Activated CD4-positive, alpha-beta T cell treated with anti-CD3 and anti-CD28 coated beads, Interleukin-2, amount 50 U/mL, for 1 hour (primary cell): ENCODE data around the gene NEURL4.

Source experiments
- DNase-seq: peaks from one replicate; pipeline ENCODE4 v3.0.0-alpha.2; 2020

Gene NEURL4

DNA sequence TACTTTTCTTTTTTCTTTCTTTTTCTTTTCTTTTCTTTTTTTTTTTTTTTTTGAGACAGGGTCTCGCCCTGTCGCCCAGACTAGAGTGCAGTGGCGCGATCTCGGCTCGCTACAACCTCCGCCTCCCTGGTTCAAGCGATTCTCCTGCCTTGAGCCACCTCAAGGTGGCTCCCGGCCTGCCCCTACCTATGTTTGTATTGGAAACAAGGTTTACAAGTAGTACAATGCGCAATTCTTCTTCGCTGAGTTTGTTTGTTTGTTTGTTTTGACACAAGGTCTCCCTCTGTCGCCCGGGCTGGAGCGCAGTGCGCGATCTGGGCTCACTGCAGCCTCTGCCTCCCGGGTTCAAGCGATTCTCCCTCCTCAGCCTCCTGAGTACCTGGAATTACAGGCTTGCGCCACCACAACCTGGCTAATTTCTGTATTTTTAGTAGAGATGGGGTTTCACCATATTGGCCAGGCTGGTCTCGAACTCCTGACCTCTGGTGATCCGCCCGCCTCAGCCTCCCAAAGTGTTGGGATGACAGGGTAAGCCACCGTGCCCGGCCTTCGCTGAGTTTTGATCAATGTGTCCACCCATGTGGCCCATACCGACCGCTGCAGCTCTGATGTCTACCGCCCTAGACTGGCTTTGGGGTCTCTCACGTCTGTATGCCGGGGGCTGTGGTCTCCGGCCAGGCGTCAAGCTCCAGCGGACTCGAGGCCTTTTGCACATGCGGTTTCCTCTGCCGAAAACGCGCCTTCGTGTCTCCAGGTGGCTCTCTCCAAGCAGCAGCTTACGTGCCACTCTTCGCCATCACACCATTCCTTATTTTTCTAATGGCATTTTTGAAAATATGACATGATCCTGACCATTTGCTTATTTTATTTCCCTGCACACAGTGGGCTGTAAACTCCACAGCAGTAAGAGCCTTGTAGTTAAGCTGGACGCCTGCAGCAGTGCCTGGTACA is 33.6 kb downstream of the NEURL4 start:
- no peak for DNase-seq

DNA sequence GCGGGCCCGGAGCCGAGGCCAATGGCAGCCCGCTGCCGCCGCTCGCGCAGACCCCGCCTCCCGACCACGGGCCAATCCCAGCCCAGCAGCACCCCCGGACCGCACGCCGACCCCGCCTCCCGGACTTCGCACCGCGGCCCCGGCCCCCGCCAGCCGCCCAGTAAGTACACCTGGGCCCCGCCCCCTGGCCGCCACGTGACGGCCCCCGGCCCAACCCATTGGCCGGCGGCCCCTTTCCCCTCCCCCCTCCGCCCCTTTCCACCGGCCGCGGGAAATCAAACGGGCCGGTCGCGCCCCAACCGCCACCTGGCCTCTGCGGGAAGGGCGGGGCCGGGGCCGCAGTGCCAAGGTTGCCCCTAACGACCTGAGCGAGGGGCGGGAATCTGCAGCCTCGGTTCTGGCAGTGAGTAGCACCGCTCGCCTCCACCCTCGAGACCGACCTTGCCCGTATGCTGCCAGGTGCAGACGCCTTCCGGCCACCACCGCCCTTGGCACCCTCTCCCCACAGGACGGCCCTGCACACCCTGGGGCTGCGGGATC is 34.5 kb downstream of the NEURL4 start, which contains the start of gene YBX2:
Gene YBX2, minus strand, starts transcription at position 26 of the 540 bp plus-strand sequence. CDS start 139 bp downstream, outside the sequence.
- peak; percentile 68 for DNase-seq

DNA sequence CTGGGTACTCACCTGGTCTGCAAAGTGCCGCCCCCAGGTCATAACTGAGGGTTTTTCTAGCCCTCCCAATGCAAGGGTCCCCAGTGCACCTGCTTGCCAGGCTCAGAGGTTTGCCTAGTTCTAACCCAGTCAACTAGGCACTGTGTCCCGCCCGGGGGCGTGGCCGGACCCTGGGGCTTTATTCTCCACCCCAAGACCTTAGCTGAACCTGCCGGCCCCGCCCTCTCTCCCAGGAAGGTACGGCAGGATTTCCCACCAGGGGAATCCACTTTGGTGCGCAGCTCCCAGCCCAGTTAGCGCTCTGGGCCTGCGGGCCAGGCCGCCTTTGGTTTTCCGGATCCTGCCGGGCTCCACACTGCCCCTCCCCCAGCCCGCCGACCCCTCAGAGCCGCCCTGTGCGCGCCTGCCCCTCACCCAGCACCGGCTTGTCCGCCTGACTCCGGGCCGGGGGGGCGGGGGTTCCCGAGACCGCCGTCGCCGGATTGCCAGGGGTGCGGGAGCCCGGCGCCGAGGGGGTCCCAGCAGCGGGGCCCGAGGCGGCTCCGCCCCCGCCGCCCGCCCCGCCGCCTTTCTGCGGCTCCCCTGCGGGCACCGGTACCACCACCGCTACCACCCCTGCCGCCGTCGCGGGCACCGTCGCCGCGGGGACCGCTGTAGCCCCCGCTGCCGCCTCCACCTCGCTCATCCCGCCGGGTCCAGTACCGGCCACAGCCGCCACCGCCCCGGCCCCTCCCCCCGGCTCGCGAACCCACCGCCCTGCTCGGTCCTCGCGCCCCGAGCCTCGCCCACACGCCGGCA is 35.1 kb downstream of the NEURL4 start:
- DNase-seq, result no peak

DNA sequence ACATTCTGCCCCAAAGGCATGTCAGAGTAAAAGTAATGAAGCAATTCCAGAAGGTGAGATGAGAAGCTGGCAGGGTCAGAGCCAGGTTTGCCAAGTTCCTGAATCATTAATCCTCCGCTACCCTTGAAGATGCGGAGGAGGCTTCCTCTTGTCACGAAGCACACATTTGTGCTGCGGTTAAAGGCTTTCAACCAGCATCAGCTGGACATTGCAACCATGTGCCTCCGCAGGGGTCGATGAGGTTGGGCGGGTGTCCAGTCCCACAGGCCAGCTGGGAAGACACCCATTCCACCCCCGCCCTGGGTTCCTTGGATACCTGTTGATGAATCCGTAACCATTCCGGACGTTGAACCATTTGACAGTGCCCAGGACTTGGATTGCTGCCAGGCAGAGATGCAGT is 36.0 kb downstream of the NEURL4 start:
- DNase-seq, result no peak

DNA sequence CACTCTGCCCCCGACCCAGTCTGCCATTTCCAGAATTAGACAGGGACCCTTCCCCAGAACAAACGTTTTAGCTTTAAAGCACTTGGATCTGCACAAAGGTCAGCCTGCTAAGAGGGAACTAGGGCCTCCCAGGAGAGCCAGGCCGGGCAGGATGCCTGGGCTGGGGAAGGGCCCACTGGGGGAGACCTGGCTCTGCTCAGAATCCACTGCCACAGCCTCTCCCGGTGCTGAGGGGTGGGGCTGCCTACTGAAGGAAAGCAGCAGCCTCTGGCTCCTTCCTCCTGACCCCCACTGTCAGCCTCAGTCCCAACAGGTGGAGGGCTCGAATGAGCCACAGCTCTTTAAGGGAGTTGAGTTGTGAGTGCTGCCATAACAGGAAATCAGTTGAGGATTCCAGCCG is 36.4 kb downstream of the NEURL4 start:
- no peak for DNase-seq

- no peak for DNase-seq
These were observed 36.9 kb downstream of the NEURL4 start for GRCh38 chr17:7292194-7292593.

DNA sequence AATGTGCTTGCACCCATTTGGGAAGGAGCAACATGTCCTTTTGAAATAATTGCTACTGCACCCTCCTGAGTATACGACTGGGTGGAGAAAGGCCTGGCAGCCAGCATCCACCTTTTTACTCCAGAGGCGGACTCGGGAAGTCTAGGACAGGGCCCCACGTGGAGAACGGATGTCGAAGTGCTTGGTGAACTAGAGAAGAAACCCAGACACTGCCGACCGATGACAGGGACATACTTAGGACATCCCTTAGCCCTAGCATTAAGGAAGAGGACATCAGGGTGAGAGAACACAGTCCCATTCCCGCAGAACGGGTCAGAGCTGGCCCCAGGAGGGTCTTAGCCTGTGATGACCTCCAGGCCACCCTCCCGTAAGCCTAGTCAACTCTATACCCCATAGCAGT is 38.5 kb downstream of the NEURL4 start:
- no peak for DNase-seq

DNA sequence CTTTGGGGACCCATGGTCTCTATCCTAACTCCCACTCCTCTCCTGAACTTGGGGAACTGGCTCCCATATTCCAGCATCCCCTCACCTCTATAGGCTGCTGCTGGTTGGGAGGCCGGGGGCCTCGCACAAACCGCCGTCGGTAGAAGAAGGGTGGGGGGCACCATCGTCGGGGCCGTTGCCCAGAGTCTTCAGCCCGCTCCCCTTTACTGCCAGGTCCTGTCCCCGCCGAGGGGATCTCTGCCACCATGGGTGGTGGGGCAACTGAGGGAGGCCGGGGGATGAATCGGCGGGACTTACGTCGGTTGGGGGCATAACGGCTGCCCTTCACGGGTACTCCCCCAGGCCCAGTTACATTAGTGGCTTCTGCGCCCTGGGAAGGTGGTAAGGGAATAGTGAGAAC is 39.0 kb downstream of the NEURL4 start:
- DNase-seq, result no peak

GRCh38 chr17:7289256-7290032 is 39.7 kb downstream of the NEURL4 start:
- no peak for DNase-seq

DNA sequence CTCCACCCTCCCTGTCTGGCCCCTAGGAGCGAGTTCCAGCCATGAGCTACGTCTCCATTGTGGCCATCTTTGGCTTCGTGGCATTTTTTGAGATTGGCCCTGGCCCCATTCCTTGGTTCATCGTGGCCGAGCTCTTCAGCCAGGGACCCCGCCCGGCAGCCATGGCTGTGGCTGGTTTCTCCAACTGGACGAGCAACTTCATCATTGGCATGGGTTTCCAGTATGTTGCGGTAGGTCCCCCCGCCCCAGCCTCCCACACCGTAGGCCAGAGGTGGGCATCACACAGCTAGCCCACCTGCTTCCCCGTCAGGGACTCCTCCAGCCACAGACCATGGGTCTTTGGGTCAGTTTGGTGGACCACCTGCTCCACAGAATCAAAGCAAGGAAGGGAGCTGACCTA is 43.5 kb downstream of the NEURL4 start:
- no peak for DNase-seq

- no peak for DNase-seq
These were observed 44.2 kb downstream of the NEURL4 start for GRCh38 chr17:7284911-7285310.

DNA sequence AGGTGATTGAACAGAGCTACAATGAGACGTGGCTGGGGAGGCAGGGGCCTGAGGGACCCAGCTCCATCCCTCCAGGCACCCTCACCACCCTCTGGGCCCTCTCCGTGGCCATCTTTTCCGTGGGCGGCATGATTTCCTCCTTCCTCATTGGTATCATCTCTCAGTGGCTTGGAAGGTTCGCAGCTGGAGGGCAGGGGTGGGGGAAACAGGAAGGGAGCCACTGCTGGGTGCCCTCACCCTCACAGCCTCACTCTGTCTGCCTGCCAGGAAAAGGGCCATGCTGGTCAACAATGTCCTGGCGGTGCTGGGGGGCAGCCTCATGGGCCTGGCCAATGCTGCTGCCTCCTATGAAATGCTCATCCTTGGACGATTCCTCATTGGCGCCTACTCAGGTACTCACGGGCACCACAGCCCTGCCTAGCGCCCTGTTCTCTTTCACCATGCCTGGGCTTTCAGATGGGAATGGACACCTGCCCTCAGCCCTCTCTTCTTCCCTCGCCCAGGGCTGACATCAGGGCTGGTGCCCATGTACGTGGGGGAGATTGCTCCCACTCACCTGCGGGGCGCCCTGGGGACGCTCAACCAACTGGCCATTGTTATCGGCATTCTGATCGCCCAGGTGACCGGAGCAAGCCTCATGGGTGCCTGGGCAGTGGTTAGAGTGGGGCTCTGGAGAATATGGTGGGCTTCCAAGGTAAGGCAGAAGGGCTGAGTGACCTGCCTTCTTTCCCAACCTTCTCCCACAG is 45.5 kb downstream of the NEURL4 start:
- no peak for DNase-seq

DNA sequence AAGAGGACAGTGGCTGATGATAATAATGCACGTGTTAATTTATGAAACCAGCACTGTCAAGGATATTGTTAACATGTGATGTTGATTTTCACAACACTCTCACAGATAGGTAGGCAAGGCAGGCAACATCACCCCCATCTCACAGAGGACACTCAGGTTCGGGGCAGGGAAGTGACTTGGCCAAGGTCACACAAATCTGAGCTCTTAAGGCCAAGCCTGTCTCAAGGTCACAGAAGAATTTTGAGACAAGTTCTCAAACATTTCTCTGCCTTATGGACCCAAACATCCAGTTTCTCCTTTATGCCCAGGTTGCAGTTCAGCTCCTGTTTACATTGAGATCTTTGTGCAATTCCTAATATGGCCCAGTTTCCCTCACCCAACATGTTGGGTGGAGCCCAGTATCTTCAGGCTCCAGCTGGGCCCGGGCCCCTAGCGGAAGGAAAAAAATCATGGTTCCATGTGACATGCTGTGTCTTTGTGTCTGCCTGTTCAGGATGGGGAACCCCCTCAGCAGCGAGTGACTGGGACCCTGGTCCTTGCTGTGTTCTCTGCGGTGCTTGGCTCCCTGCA is 46.3 kb downstream of the NEURL4 start:
- DNase-seq, result no peak

DNA sequence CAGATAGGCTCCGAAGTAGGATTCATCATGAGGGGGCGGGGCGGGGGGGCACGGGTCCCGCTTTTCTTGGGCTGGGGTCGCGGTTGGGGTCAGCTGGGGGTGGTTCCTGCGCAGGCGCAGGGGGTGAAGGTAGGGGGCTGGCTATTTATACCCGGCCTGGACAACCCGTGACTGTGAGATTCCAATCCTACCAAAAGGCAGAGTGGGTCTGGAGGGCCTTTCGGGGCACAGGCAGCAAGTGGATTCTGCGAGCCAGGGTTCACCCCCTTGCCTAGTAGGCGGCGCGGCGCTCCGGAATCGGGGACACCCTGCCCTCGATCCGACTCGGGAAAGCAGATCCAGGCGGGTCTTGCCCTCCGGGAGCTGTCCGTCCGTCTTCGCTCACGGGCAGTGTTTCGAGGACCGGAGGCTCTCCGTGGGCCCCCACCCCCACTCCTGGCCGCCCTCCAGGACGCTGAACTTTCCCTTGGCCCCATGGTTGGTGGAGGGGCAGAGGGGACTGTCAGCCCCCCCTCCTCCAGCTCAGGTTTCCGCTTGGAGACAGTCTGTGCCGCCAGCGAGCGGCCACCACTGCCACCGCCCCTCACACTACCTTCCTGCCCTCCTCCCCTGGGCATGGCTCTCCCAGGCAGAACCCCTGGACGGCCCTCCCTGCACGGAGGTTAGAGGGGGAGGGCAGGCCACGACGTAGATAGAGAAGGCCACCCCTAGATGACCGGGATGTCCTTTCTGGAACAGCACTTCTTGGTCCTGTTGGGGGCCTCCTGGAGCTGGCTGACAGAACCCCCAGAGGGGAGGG is 47.0 kb downstream of the NEURL4 start:
- no peak for DNase-seq

GRCh38 chr17:7281074-7281952 is 47.8 kb downstream of the NEURL4 start, which contains the start of gene SLC2A4:
Gene SLC2A4 (plus strand): TSS chr17:7281718. CDS start chr17:7281935, 217 bp downstream.
- DNase-seq, result peak; percentile 80

GRCh38 chr17:7280519-7281073 is 48.5 kb downstream of the NEURL4 start:
- peak; percentile 87 for DNase-seq

- DNase-seq, result no peak
These were observed 49.7 kb downstream of the NEURL4 start for GRCh38 chr17:7279448-7279847.

GRCh38 chr17:7266784-7267183 is 62.4 kb downstream of the NEURL4 start:
- no peak for DNase-seq
